Activated naive CD8-positive, alpha-beta T cell treated with anti-CD3 and anti-CD28 coated beads, Interleukin-2, amount 50 U/mL, for 24 hours (primary cell): Measurements from ENCODE around the gene FBXL13.
"Not testable (repeated sequence)": the region's sequence is repeated elsewhere in the genome, so short reads cannot be mapped to it uniquely, and the experiment has no call there.

Experiments
- ATAC-seq: fragments of 150-1000 bp; cut with Tn5 transposase; one replicate; pipeline ENCODE4 v1.10.0; 2021
- DNase-seq: peaks from one replicate; pipeline ENCODE4 v3.0.0; 2021
- H3K27ac Mint-ChIP-seq: one replicate; pipeline ENCODE4 v1.8.0; 2021; ENCODE audit warnings: mild to moderate bottlenecking, mixed read lengths
- H3K27me3 Mint-ChIP-seq: one replicate; pipeline ENCODE4 v1.8.0; 2021; ENCODE audit warnings: mixed read lengths
- H3K36me3 Mint-ChIP-seq: one replicate; pipeline ENCODE4 v1.8.0; 2021; ENCODE audit warnings: low read depth, mixed read lengths
- H3K4me1 Mint-ChIP-seq: one replicate; pipeline ENCODE4 v1.8.0; 2021; ENCODE audit warnings: mixed read lengths
- H3K4me3 Mint-ChIP-seq: one replicate; pipeline ENCODE4 v1.8.0; 2021; ENCODE audit warnings: mild to moderate bottlenecking, moderate library complexity, mixed read lengths
- H3K9me3 Mint-ChIP-seq: one replicate; pipeline ENCODE4 v1.8.0; 2021; ENCODE audit warnings: mixed read lengths

Gene FBXL13

GRCh38 chr7:102912742-102913141 lies 161.9 kb downstream of the FBXL13 start, which contains the start of gene LRRC17:
LRRC17 (plus strand) TSS chr7:102913000; CDS start chr7:102933914, 20,914 bp downstream.
- Mint-ChIP-seq H3K4me3 (no peak within 1 kb of the TSS), H3K27me3 (no peaks in the 10 kb centered on the region), H3K9me3 (no peaks in the 10 kb centered on the region), H3K27ac (no peak within 1 kb of the TSS), H3K4me1 (no peaks in the 10 kb centered on the region), H3K36me3 (no peaks in the 10 kb centered on the region)
- DNase-seq (no peak), ATAC-seq (no peak)

GRCh38 chr7:102908676-102909075 lies 165.9 kb downstream of the FBXL13 start:
- DNase-seq (no peak), ATAC-seq (no peak)
- Mint-ChIP-seq H3K36me3 (peaks cover 1% of the 10 kb centered on the region), H3K27ac (no peak overlapping the region), H3K4me3 (no peak overlapping the region), H3K27me3 (no peaks in the 10 kb centered on the region), H3K4me1 (no peaks in the 10 kb centered on the region), H3K9me3 (peaks cover 13% of the 10 kb centered on the region)

GRCh38 chr7:102903576-102903975 lies 171.0 kb downstream of the FBXL13 start:
- ATAC-seq, H3K27me3 Mint-ChIP-seq, DNase-seq, H3K27ac Mint-ChIP-seq, H3K4me3 Mint-ChIP-seq, H3K36me3 Mint-ChIP-seq, H3K4me1 Mint-ChIP-seq: not testable (repeated sequence)
- H3K9me3 Mint-ChIP-seq = peaks cover 13% of the 10 kb centered on the region

- ATAC-seq, H3K4me3 Mint-ChIP-seq, H3K36me3 Mint-ChIP-seq, H3K27ac Mint-ChIP-seq, H3K27me3 Mint-ChIP-seq, DNase-seq, H3K4me1 Mint-ChIP-seq: not testable (repeated sequence)
- H3K9me3 Mint-ChIP-seq = peaks cover 13% of the 10 kb centered on the region
Measured at GRCh38 chr7:102902052-102902451, 172.5 kb downstream of the FBXL13 start.

DNA sequence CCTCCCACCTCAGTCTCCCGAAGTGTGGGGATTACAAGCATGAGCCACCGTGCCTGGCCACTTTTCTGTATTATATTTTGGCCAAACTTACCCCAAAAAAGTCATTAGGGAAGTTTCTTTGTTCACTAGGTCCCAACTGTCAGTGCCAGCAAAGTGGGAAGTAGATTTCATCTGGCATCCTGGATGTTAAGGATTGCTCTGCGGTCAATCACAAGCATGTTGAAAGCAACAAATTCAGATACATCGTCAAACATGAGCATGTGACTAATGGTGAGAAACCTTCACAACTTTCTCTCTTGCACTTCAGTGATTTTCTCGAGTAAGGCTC lies 176.1 kb downstream of the FBXL13 start:
- H3K4me1 Mint-ChIP-seq = no peaks in the 10 kb centered on the region
- ATAC-seq = no peak

DNA sequence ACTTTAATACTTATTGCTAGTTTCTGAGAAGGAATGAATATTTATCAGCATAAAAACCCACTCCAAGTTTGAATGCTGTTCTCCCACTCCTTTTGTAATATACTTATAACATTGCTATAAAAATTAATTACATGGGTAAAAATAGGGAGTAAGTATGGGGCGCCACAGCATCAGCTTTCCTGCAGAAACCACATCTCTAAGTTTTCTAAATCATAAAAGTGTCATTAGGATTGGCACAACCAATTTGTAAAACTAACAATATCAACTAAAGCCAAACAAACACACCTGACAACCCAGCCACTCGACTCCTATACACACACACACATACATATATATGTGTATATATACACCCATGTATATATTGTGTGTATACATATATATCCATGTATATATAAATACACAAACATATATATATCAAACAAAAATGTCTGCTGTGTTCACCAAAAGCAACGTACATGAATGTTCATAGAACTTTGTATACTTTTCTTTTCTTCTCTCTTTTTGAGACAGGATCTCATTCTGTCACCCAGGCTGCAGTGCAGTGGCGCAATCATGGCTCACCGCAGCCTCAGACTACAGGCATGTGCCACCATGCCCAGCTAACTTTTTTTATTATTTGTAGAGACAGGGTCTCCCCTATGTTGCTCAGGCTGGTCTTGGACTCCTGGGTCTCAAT lies 176.6 kb downstream of the FBXL13 start:
- no peaks in the 10 kb centered on the region for H3K27me3 Mint-ChIP-seq
- ATAC-seq (no peak), DNase-seq (no peak)
- H3K9me3 Mint-ChIP-seq = no peaks in the 10 kb centered on the region
- H3K4me1 Mint-ChIP-seq = no peaks in the 10 kb centered on the region
- no peak overlapping the region for H3K27ac Mint-ChIP-seq
- no peaks in the 10 kb centered on the region for H3K36me3 Mint-ChIP-seq
- H3K4me3 Mint-ChIP-seq = no peak overlapping the region

More for the DNA sequence above, 176.1 kb downstream of the FBXL13 start:
- no peaks in the 10 kb centered on the region for H3K27me3 Mint-ChIP-seq
- no peaks in the 10 kb centered on the region for H3K36me3 Mint-ChIP-seq
- DNase-seq = no peak
- no peak overlapping the region for H3K27ac Mint-ChIP-seq
- no peaks in the 10 kb centered on the region for H3K9me3 Mint-ChIP-seq
- no peak overlapping the region for H3K4me3 Mint-ChIP-seq

GRCh38 chr7:102897211-102897631 lies 177.4 kb downstream of the FBXL13 start:
- Mint-ChIP-seq H3K4me1 (no peaks in the 10 kb centered on the region), H3K36me3 (no peaks in the 10 kb centered on the region), H3K27me3 (no peaks in the 10 kb centered on the region), H3K9me3 (no peaks in the 10 kb centered on the region), H3K27ac (no peak overlapping the region), H3K4me3 (no peak overlapping the region)
- DNase-seq = no peak
- ATAC-seq = no peak

DNA sequence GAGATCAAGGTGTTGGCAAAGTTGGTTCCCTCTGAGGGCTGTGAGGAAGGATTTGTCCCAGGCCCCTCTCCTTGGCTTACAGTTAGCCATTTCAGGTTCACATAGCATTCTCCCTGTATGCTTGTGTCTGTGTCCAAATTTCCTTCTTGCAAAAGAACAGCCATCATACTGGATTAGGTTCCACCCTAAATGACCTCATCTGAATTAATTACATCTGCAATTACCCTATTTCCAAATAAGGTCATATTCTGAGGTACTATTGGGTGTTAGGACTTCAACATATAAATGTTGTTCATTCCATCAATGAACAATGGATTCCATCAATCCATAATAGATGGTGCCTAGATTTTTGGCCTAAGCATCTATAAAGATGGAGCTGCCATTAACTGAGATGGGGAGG lies 178.0 kb downstream of the FBXL13 start:
- no peaks in the 10 kb centered on the region for H3K36me3 Mint-ChIP-seq
- no peaks in the 10 kb centered on the region for H3K4me1 Mint-ChIP-seq
- ATAC-seq (no peak), DNase-seq (no peak)
- H3K9me3 Mint-ChIP-seq = no peaks in the 10 kb centered on the region
- no peaks in the 10 kb centered on the region for H3K27me3 Mint-ChIP-seq
- no peak overlapping the region for H3K4me3 Mint-ChIP-seq
- H3K27ac Mint-ChIP-seq = no peak overlapping the region

DNA sequence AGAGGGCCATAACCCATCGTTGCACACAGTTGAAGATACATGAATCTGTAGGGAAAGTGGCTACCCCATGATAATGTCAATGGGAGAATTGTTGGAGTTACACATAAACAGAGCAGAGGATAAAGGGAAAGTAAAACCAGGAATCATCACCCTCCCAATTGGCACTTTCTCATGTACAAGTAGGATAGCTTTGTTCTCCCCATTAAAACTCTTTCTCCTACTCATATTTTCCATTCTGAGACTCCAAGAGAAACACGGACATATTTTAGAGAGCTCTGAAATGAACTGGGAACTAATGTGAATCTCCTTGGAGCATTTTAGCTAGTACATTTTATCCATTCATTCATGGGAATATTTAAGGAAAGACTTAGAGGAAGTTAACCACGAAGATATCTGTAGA lies 179.0 kb downstream of the FBXL13 start:
- H3K4me1 Mint-ChIP-seq = no peaks in the 10 kb centered on the region
- no peak overlapping the region for H3K27ac Mint-ChIP-seq
- H3K27me3 Mint-ChIP-seq = no peaks in the 10 kb centered on the region
- DNase-seq (no peak), ATAC-seq (no peak)
- no peaks in the 10 kb centered on the region for H3K36me3 Mint-ChIP-seq
- no peak overlapping the region for H3K4me3 Mint-ChIP-seq
- H3K9me3 Mint-ChIP-seq = no peaks in the 10 kb centered on the region

- Mint-ChIP-seq H3K36me3 (no peaks in the 10 kb centered on the region), H3K4me1 (no peaks in the 10 kb centered on the region), H3K9me3 (no peaks in the 10 kb centered on the region), H3K4me3 (no peak overlapping the region), H3K27me3 (no peaks in the 10 kb centered on the region), H3K27ac (no peak overlapping the region)
- ATAC-seq (no peak), DNase-seq (no peak)
Measured at GRCh38 chr7:102892631-102893278, 181.8 kb downstream of the FBXL13 start.

GRCh38 chr7:102891693-102892261 lies 182.8 kb downstream of the FBXL13 start:
- Mint-ChIP-seq H3K36me3 (no peaks in the 10 kb centered on the region), H3K4me1 (no peaks in the 10 kb centered on the region), H3K27ac (no peak overlapping the region), H3K4me3 (no peak overlapping the region), H3K27me3 (no peaks in the 10 kb centered on the region), H3K9me3 (no peaks in the 10 kb centered on the region)
- DNase-seq (no peak), ATAC-seq (no peak)

DNA sequence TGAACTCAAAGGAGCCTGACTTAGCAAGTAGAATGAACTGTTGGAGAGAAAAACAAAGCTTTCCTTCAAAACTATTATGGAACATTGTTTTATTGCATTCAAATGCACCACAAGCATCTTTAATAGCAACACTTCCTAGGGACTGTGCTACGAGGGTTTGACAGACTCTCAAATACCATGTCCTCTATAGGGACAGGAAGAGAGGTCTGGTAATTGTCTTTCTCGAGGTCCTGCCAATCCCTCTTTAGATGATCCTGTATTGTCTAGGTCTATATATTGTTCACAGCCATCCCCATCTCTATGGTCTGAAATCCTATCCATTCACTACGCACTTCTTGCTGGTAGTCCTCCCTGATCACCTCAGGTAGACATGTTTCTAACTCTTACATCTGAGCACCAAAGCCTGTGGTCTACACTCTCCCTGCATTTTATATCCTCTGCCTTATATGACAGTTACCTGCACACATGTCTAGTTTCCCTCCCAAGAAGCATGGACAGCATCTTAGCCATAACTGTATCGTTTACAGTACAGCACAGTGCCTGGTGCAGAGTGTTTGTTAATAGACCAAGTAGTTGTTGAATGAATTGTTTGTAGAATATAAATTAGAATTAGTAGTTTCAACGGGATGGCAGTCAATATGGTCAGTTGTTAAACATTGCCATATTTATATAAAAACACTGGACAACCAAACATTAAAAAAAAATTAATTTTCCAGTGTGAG lies 183.5 kb downstream of the FBXL13 start:
- no peak for ATAC-seq
- Mint-ChIP-seq H3K4me3 (no peak overlapping the region), H3K9me3 (no peaks in the 10 kb centered on the region), H3K27ac (no peak overlapping the region), H3K27me3 (no peaks in the 10 kb centered on the region), H3K4me1 (no peaks in the 10 kb centered on the region), H3K36me3 (no peaks in the 10 kb centered on the region)
- no peak for DNase-seq

DNA sequence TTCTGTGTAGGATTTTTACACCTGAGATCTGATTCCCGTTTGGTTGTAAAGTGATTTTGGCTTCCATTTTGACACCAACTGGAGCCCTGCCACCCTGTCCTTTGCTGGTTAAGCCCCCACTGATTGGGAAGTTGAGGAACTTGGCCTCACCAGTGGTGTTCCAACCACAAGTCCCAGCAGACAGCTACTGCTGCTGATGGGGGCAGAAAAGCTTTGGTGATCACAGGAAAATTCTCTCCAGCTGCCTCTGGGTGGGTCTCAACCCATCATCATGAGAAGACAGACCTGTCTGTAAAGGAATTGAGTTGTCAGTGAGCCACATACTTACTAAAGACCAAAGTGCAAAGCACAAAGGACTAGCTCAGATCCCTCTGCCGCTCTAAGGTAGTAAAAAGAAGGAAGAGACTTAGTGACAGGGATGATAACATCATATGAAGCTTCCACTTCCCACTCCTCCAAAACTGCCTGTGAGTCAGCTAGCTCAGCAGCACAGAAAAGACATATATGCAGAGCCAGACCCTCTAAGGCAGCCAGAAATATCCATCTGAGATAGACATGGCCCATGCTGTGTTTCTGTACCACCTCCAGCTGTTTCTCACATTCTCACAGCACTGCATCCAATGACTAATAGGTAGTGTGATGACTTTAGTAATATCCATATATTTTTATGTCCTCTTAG lies 184.2 kb downstream of the FBXL13 start:
- Mint-ChIP-seq H3K27ac (no peak overlapping the region), H3K4me3 (no peak overlapping the region), H3K36me3 (no peaks in the 10 kb centered on the region), H3K4me1 (no peaks in the 10 kb centered on the region), H3K9me3 (no peaks in the 10 kb centered on the region), H3K27me3 (no peaks in the 10 kb centered on the region)
- no peak for ATAC-seq
- DNase-seq = no peak

DNA sequence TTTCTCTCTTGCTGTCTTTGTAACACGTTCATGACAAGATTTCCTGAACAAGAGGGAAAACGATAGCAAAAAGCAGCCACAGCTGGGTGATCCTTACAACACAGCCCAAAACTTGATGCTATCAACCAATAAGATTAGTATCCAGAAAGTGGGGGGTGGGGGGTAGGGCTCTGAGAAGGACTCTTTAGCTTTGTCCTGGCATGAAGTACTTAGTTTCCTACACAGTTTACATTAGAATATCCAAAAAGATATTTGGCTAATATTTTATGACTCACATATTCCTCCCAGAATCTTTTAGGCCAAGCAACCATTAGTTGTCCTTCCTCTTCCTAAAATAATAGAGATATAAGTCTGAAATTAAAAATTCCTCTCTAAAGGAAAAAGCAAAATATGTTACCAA lies 184.7 kb downstream of the FBXL13 start:
- Mint-ChIP-seq H3K4me1 (no peaks in the 10 kb centered on the region), H3K27me3 (no peaks in the 10 kb centered on the region)
- no peak for ATAC-seq

More for the DNA sequence above, 184.7 kb downstream of the FBXL13 start:
- no peak for DNase-seq
- Mint-ChIP-seq H3K9me3 (no peaks in the 10 kb centered on the region), H3K4me3 (no peak overlapping the region), H3K27ac (no peak overlapping the region), H3K36me3 (no peaks in the 10 kb centered on the region)
